ENCODE data around the gene MAP7D2.
"Not testable (repeated sequence)": the region's sequence is repeated elsewhere in the genome, so short reads cannot be mapped to it uniquely, and the experiment has no call there.

MAP7D2 gene

DNA sequence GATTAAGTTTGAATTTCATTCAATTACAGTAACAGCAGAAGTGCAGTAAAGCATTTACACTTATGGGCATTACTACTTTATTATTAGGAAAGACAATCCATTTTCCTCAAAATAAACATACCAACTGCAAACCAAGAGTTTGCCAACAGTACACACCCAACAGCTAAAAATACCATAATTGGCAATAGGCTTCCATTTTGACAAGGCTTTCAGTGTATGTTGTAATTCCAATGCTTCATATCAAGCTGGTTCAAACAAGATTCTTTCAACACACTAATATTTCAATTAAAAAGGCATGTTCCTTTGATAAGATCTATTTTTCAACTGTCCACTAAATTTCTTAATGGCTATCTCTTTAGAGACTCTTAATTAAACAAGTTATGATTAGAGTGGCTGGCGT lies 12.8 kb upstream of the MAP7D2 start:
- Histone ChIP-seq H3K9me3 (ENCODE audit: severe bottlenecking) (no peaks in the 10 kb centered on the region), H3K4me1 (ENCODE audit: insufficient read depth, poor library complexity, severe bottlenecking) (peaks cover 3% of the 10 kb centered on the region), H3K27ac (ENCODE audit: poor library complexity, severe bottlenecking) (peak overlapping the region; percentile 13), H3K27me3 (ENCODE audit: insufficient read depth, poor library complexity, severe bottlenecking) (no peaks in the 10 kb centered on the region), H3K36me3 (ENCODE audit: low read depth) (peaks cover 54% of the 10 kb centered on the region), H3K4me3 (ENCODE audit: severe bottlenecking) (no peak overlapping the region)
- TF ChIP-seq CTCF (IDR thresholded peaks at IDR 0.05; ENCODE audit: poor library complexity, severe bottlenecking) = no peak
- ATAC-seq (ENCODE audit: low read depth) = no peak
- no peak for DNase-seq (ENCODE audit: low spot score)

GRCh38 chrX:20128670-20129069 lies 12.0 kb upstream of the MAP7D2 start:
- DNase-seq (ENCODE audit: low spot score) (no peak), ATAC-seq (ENCODE audit: low read depth) (no peak; the same call in 2 of the 3 replicates)
- no peaks in the 10 kb centered on the region for H3K27me3 ChIP-seq (ENCODE audit: insufficient read depth, poor library complexity, severe bottlenecking)
- no peaks in the 10 kb centered on the region for H3K9me3 ChIP-seq (ENCODE audit: severe bottlenecking)
- H3K4me3 ChIP-seq (ENCODE audit: severe bottlenecking) = no peak overlapping the region
- TF ChIP-seq CTCF (IDR thresholded peaks at IDR 0.05; ENCODE audit: poor library complexity, severe bottlenecking) = no peak
- H3K27ac ChIP-seq (ENCODE audit: poor library complexity, severe bottlenecking) = peak overlapping the region; percentile 13
- peaks cover 50% of the 10 kb centered on the region for H3K36me3 ChIP-seq (ENCODE audit: low read depth)
- H3K4me1 ChIP-seq (ENCODE audit: insufficient read depth, poor library complexity, severe bottlenecking) = peaks cover 3% of the 10 kb centered on the region

GRCh38 chrX:20127440-20127839 lies 10.7 kb upstream of the MAP7D2 start:
- H3K27ac ChIP-seq (ENCODE audit: poor library complexity, severe bottlenecking); H3K9me3 ChIP-seq (ENCODE audit: severe bottlenecking); H3K4me1 ChIP-seq (ENCODE audit: insufficient read depth, poor library complexity, severe bottlenecking); H3K27me3 ChIP-seq (ENCODE audit: insufficient read depth, poor library complexity, severe bottlenecking); DNase-seq (ENCODE audit: low spot score); H3K4me3 ChIP-seq (ENCODE audit: severe bottlenecking): not testable (repeated sequence)
- peaks cover 39% of the 10 kb centered on the region for H3K36me3 ChIP-seq (ENCODE audit: low read depth)
- peak; percentile 49; the same call in 1 of the 3 replicates for ATAC-seq (ENCODE audit: low read depth)

- H3K9me3 ChIP-seq (ENCODE audit: severe bottlenecking); ATAC-seq (ENCODE audit: low read depth); H3K4me1 ChIP-seq (ENCODE audit: insufficient read depth, poor library complexity, severe bottlenecking); H3K27ac ChIP-seq (ENCODE audit: poor library complexity, severe bottlenecking); DNase-seq (ENCODE audit: low spot score); H3K27me3 ChIP-seq (ENCODE audit: insufficient read depth, poor library complexity, severe bottlenecking); H3K4me3 ChIP-seq (ENCODE audit: severe bottlenecking): not testable (repeated sequence)
- peaks cover 33% of the 10 kb centered on the region for H3K36me3 ChIP-seq (ENCODE audit: low read depth)
These were observed 10.1 kb upstream of the MAP7D2 start for GRCh38 chrX:20126833-20127232.

- H3K4me3 ChIP-seq (ENCODE audit: severe bottlenecking) = no peak overlapping the region
- no peak overlapping the region for H3K27ac ChIP-seq (ENCODE audit: poor library complexity, severe bottlenecking)
- H3K9me3 ChIP-seq (ENCODE audit: severe bottlenecking) = no peaks in the 10 kb centered on the region
- DNase-seq (ENCODE audit: low spot score) = no peak
- peaks cover 20% of the 10 kb centered on the region for H3K36me3 ChIP-seq (ENCODE audit: low read depth)
- TF ChIP-seq CTCF (IDR thresholded peaks at IDR 0.05; ENCODE audit: poor library complexity, severe bottlenecking) = no peak
- peaks cover 3% of the 10 kb centered on the region for H3K4me1 ChIP-seq (ENCODE audit: insufficient read depth, poor library complexity, severe bottlenecking)
- H3K27me3 ChIP-seq (ENCODE audit: insufficient read depth, poor library complexity, severe bottlenecking) = no peaks in the 10 kb centered on the region
- ATAC-seq (ENCODE audit: low read depth) = no peak
These were observed 8.3 kb upstream of the MAP7D2 start for GRCh38 chrX:20124964-20125363.

- Histone ChIP-seq H3K36me3 (ENCODE audit: low read depth) (no peaks in the 10 kb centered on the region), H3K4me1 (ENCODE audit: insufficient read depth, poor library complexity, severe bottlenecking) (no peaks in the 10 kb centered on the region), H3K27me3 (ENCODE audit: insufficient read depth, poor library complexity, severe bottlenecking) (no peaks in the 10 kb centered on the region), H3K27ac (ENCODE audit: poor library complexity, severe bottlenecking) (no peak overlapping the region), H3K4me3 (ENCODE audit: severe bottlenecking) (no peak overlapping the region), H3K9me3 (ENCODE audit: severe bottlenecking) (no peaks in the 10 kb centered on the region)
- DNase-seq (ENCODE audit: low spot score) = no peak
- no peak for TF ChIP-seq CTCF (IDR thresholded peaks at IDR 0.05; ENCODE audit: poor library complexity, severe bottlenecking)
- ATAC-seq (ENCODE audit: low read depth) = no peak
These were observed 1.5 kb upstream of the MAP7D2 start for GRCh38 chrX:20118065-20118824.

All from RWPE2 (cell line).